ENCODE data around the gene ITGB6.
"Not testable (repeated sequence)": the region's sequence is repeated elsewhere in the genome, so short reads cannot be mapped to it uniquely, and the experiment has no call there.

ITGB6 gene

GRCh38 chr2:160139991-160140390 is 60.1 kb downstream of the ITGB6 start:
- no peak for DNase-seq (ENCODE audit: low spot score)

- DNase-seq (ENCODE audit: low spot score): no peak
These were observed 60.7 kb downstream of the ITGB6 start for GRCh38 chr2:160139350-160139749.

DNA sequence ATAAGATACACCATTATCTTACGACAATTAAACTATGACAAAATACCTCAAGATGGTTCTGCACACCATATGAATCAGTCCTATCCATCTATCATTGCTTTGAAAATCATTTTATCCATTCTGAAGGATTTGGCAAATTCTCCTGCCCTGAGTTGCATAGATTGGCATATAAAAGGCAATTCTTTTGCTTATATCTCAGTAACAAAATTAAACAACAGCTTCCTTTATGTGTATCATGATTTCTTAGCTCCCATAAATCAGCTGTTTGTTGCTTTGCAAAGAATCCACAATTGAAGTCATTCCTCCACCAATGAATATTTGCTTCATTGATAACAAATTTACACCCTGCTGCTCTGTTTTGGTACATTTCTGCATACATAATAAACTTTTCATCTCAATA is 61.7 kb downstream of the ITGB6 start:
- no peak for DNase-seq (ENCODE audit: low spot score)

DNA sequence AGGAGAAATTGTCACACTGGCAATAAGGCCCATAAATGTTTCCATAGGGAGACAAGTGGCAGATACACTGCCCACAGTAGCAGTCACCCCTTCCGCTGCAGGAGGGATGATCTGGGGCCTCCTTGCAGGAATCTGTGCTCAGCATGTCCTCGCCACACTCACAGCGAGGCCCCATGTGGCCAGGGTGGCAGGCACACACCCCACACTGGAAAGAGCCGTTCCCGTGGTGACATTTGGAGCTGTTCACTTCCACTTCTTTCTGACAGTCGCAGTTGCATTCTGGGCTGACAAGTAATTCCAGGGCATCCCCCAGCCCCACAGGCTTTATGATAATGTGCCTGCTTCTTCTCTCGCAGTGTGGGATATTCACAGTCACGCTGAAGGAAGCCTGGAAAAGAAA is 62.6 kb downstream of the ITGB6 start:
- DNase-seq (ENCODE audit: low spot score): no peak

DNA sequence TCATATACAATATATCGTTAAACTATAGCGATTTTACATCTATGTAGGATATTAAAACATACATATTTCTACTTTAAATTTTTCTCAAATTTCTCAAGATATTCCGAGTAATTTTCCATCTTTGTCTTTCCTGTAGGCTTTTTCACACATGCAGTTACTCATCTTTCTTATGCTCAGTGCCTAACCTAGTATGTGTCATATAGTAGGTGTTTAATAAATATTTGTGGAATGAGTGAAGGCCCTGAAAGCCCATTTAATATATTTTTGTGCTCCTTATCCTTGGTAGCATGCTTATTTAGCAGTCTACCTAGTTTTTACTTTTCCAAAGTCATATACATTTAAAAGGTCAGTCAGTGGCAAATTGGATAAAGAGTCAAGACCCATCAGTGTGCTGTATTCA is 67.3 kb downstream of the ITGB6 start:
- no peak for DNase-seq (ENCODE audit: low spot score)

DNA sequence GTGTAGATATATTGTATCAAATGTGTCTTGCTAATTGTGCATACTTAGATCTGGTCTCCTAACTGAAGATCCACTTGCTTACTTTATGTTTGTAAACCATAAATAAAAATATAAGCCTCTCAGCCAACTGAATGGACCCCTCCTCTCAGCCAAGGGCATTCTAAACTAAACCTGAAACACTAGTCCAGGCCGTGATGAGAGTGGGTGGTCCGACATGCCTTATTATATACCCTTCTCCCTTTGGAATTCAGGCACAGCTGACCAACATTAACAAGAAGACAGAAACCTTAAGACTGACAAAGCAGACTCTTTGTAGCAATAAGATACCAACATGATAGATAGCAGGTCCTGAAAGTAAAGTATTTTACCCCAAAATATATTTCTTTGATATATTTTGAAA is 73.3 kb downstream of the ITGB6 start:
- DNase-seq (ENCODE audit: low spot score): no peak

GRCh38 chr2:160126315-160126714 is 73.8 kb downstream of the ITGB6 start:
- no peak for DNase-seq (ENCODE audit: low spot score)

- no peak for DNase-seq (ENCODE audit: low spot score)
These were observed 74.2 kb downstream of the ITGB6 start for GRCh38 chr2:160125828-160126227.

DNA sequence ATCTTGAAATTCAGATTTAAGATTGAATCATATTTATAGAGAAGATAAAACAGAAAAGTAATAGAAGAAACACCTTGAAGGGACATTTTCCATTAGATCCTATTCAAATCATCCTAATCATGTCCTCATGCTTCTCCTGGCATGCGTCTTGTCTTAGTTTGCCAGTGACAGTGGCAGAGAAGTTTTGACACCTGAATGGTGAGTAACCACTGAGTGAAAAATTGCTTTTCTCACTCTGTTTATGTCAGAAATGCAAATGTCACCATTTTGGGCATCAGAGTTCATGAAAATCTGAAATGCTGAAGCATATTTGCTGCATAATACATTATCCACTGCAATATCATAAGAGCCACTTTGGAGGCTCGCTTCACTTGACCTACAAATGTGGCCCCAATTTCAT is 74.7 kb downstream of the ITGB6 start:
- DNase-seq (ENCODE audit: low spot score): no peak

DNA sequence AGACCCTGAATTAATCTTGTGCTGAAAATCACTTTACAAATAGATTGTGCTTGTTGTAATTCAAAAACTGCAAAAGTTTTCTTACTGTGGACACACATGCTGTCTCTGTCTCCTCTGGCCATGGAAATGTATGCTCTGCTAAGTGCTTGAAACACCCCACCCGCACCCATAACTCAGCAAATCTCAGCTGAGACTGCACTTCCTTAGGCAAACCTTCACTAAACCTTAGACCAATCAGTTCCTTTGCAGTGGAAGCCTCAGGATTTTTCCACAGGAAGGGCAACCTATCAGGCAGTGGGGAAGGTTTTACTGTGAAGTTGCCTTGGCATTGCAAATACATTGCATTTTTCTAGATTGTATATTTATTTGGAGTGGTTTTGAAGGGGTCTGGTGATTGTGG is 75.5 kb downstream of the ITGB6 start:
- DNase-seq (ENCODE audit: low spot score): no peak

GRCh38 chr2:160114721-160115120 is 85.4 kb downstream of the ITGB6 start:
- not testable (repeated sequence) for DNase-seq (ENCODE audit: low spot score)

DNA sequence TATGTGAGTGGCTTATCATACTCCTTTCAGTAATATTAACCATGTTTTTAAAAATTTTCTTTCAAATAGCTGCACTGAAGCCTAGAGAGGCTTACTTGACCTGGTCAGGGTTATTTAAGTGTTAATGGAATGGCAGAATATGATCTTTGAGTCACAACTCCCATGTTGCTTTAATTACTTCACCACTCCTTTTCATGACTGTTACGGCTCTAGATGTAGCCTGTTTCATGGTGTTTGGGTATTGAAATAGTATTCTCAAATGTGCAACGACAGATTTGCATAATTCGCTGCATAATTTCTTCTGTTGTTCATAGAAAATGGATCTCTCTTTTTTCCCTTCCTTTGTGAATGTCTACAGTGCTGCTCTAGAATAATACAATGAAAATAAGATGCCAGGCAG is 86.1 kb downstream of the ITGB6 start:
- no peak for DNase-seq (ENCODE audit: low spot score)

DNA sequence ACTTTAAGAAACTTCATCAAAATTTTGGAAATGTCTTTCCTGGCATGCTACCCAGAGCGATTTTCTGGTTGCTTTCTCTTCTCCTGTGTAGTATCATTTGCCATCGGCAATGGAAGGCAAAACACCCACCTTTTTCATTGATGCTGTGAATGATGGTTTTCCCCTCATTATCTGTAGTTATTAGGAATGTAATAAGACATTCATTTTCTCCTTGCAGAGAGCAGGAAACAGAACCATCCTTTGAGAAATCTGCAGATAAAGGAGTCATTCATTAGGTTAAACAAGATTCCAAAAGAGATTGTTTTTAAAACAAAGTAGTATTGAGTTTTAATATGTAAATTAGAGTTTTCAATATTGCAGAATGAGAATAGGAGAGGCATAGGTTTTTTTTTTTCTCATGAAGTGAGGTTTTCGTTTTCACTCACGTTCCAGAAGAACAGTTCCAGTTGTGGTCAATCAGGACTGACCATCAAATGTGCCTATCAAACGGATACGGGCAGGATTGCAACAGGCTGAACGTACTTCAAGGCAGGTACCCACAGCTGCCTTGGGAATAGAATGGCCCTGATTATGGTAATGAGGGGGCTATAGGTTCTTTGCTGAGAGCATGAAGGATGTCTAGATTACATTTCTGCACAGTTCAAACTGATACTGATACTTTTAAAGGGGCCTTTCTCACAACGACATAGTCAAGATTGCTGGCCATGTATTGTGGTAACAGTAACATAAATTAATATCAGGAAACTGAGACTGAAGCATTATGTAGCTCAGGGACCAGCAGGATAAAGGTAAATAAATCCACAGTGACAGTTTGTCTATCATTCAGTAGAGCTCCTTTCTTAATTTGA is 87.9 kb downstream of the ITGB6 start:
- DNase-seq (ENCODE audit: low spot score): no peak

- no peak for DNase-seq (ENCODE audit: low spot score)
These were observed 89.3 kb downstream of the ITGB6 start for GRCh38 chr2:160110674-160111239.

GRCh38 chr2:160109939-160110673 is 90.0 kb downstream of the ITGB6 start:
- DNase-seq (ENCODE audit: low spot score): peak; percentile 78

DNA sequence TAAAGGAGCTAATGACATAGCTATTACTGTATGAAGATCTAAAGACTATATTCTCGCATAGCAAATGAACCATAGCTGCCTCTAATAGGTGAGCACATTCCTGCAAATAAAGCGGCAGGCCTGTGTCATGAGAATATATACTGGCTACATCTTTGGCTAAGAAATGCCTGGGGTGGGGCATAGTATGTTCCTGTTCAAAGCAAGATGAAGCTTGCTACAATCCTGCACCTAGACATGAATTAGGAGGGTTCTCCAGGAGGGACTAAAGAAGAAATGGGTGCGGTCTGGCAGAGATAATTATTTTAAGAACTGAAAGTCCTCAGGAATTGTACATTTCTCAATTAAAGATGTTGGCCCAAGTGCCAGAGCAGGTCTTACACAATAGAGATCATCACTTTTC is 90.8 kb downstream of the ITGB6 start:
- no peak for DNase-seq (ENCODE audit: low spot score)

DNA sequence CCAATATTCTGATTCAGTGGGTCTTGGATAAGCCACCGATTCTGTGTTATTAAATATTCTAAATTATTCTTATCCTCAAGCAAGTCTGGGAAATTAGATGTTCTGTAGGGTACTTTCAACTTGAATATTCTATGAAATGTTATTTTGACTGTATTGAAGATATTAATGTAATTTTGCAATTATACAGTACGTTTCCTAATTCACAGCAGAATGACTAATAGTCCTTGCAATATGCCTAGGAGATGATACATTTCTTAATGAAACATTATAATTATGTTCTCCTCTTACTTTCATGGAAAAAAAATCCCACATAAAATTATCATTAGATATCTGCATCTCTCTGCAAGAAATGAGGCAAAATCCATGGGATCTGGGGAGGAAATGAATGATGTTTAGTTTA is 91.4 kb downstream of the ITGB6 start:
- DNase-seq (ENCODE audit: low spot score): no peak

GRCh38 chr2:160105366-160105765 is 94.7 kb downstream of the ITGB6 start:
- DNase-seq (ENCODE audit: low spot score): no peak

DNA sequence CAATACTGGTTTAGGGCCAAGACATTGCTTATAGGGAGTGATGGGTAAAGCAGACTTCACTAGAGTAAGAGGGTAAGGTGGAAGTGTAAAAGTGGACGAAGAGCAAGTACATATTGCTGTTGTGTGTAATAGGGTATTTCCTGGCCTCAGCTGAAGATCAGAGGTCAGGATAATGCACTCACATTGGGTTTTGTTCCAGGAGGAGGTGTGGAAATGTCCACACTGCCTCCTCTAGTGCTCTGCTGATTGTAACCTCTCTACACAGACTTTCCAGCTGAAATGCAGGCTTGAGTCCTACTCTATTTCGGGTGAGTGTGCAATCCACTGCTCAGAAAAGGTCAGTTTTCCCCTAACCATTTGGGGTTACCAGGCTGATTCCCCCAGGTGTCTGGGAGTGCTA is 96.0 kb downstream of the ITGB6 start:
- DNase-seq (ENCODE audit: low spot score): no peak

- DNase-seq (ENCODE audit: low spot score): no peak
These were observed 102.7 kb downstream of the ITGB6 start for GRCh38 chr2:160097326-160097725.

- DNase-seq (ENCODE audit: low spot score): no peak
These were observed 103.7 kb downstream of the ITGB6 start for GRCh38 chr2:160096409-160096808.

DNA sequence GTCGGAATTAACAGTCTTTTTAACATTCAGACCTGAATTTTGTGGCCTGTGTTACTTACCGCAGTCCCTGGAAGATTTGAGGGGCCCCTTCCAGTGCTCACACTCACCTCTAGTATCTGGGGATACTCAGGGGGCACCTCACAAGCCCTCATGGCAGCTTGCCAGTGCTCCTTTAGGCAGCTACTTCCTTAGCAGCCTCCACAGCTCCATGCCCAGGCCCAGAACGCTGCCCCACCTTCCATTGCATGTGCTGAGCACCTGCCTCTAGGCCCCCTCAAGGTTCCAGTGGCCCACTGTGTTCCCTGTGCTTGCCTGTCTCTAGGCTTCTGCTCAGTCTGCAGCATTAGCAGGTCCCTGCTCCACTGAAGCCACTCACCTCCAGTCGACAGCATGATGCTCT is 107.6 kb downstream of the ITGB6 start:
- no peak for DNase-seq (ENCODE audit: low spot score)

DNA sequence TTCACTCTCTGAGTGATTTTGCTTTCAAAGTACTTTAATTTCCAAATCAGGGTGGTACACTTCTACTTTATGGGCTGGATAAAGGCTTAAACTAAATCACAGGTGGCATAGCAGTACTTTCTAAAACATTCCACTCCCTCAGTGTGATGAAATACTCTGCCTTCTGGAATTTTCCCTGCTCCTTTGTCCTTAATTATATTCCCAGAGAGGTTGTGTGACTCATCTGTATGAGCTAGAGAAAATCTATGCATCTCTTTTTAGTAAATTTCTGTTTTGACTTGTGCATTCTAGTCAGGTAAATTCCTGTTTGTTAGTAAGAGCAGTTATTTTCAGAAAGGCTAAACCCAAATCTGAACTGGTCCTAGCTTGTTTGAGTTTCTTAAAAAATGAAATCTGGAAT is 108.7 kb downstream of the ITGB6 start:
- DNase-seq (ENCODE audit: low spot score): no peak
